CD4-positive, alpha-beta T cell (primary cell): Measurements from ENCODE around the gene PLCL2. TPM values are rescaled to one million over a fixed set of nuclear protein-coding genes. Genes with fewer than 3 reads are reported as not detected.

Source experiments
- ATAC-seq: fragments of 200-7000 bp; cut with Tn5 transposase; one replicate; pipeline ENCODE4 v1.10.0; 2022; ENCODE audit warnings: mild to moderate bottlenecking; ENCODE audit not compliant: poor library complexity
- CTCF ChIA-PET: fragments of 350-600 bp; sonication (Branson Sonifier 250); formaldehyde crosslinking; loops from one replicate; lab custom pipeline; 2021; ENCODE audit warnings: antibody characterized with exemption, inconsistent platforms; lab: Charles Lee
- POLR2A ChIA-PET: fragments of 350-600 bp; sonication (Branson Sonifier 250); formaldehyde crosslinking; loops from one replicate; lab custom pipeline; 2021; ENCODE audit warnings: antibody characterized with exemption, inconsistent platforms; lab: Charles Lee
- DNase-seq, 14 experiments: peaks; one replicate each; pipeline ENCODE4 v3.0.0-alpha.2; 2013 to 2020; ENCODE audit warnings: mixed read lengths in 2 of 14
- H3K27ac ChIP-seq, 2 donors: one replicate each; pipeline versions ENCODE4 v1.5.1 to v1.7.0; 2013; ENCODE audit warnings: low read length in 2 of 2, low read depth in 1 of 2, mild to moderate bottlenecking in 1 of 2
- H3K27me3 ChIP-seq, 2 experiments: 1 replicate in 1 of 2; 2 replicates in 1 of 2; pipeline versions ENCODE4 v1.6.1 to v1.7.0; 2013; ENCODE audit warnings: low read length in 2 of 2, control low read depth in 1 of 2, mild to moderate bottlenecking in 1 of 2, moderate library complexity in 1 of 2; ENCODE audit not compliant: insufficient read depth in 2 of 2, control insufficient read depth in 1 of 2
- H3K36me3 ChIP-seq: one replicate; pipeline ENCODE4 v1.6.1; 2013; ENCODE audit warnings: low read length, control low read depth; ENCODE audit not compliant: insufficient read depth
- H3K4me1 ChIP-seq: one replicate; pipeline ENCODE4 v1.6.1; 2013; ENCODE audit warnings: low read length, control low read depth; ENCODE audit not compliant: insufficient read depth
- H3K4me3 ChIP-seq: one replicate; pipeline ENCODE4 v1.5.1; 2013; ENCODE audit warnings: mild to moderate bottlenecking, low read length, moderate library complexity
- H3K9me3 ChIP-seq, 2 experiments: 1 replicate in 1 of 2; 2 replicates in 1 of 2; pipeline versions ENCODE4 v1.6.1 to v1.7.0; 2013; ENCODE audit warnings: low read length in 2 of 2, mild to moderate bottlenecking in 2 of 2, control low read depth in 1 of 2, moderate library complexity in 1 of 2; ENCODE audit not compliant: control insufficient read depth in 1 of 2, insufficient read depth in 1 of 2
- H3K27ac Mint-ChIP-seq: one replicate; pipeline ENCODE4 v1.8.0; 2020; ENCODE audit warnings: mixed read lengths
- H3K27me3 Mint-ChIP-seq: one replicate; pipeline ENCODE4 v1.8.0; 2021; ENCODE audit warnings: mixed read lengths
- H3K36me3 Mint-ChIP-seq: one replicate; pipeline ENCODE4 v1.8.0; 2021; ENCODE audit warnings: low read depth, mixed read lengths
- H3K4me1 Mint-ChIP-seq: one replicate; pipeline ENCODE4 v1.8.0; 2021; ENCODE audit warnings: low read depth, mixed read lengths
- H3K4me3 Mint-ChIP-seq: one replicate; pipeline ENCODE4 v1.8.0; 2020; ENCODE audit warnings: mild to moderate bottlenecking, mixed read lengths
- H3K9me3 Mint-ChIP-seq: one replicate; pipeline ENCODE4 v1.8.0; 2020; ENCODE audit warnings: mixed read lengths
- intact Hi-C, 2 experiments: fragments of 100-400 bp; cut with DNase I in 1 of 2; cut with micrococcal nuclease in 1 of 2; formaldehyde crosslinking; loops; one replicate each; pipeline versions ENCODE4 v1.15.1 to v1.9.0; 2023 to 2025; cut with DNase I, micrococcal nuclease
- total RNA-seq, 174 experiments: library from RNA in 2 of 174; stranded (reverse) in 2 of 174; gene quantifications; one replicate each; pipeline ENCODE4 v1.2.3 and lab custom pipeline; 2021 to 2026
- TF ChIP-seq, protein P1 (sequence below): fragments of 200-600 bp; IDR thresholded peaks from one replicate; pipeline ENCODE4 v1.8.0; 2022; ENCODE audit warnings: antibody characterized with exemption, mild to moderate bottlenecking

PLCL2 gene
- total RNA-seq, 2 experiments from 2014 or later, result 35.1 to 36.3 TPM

DNA sequence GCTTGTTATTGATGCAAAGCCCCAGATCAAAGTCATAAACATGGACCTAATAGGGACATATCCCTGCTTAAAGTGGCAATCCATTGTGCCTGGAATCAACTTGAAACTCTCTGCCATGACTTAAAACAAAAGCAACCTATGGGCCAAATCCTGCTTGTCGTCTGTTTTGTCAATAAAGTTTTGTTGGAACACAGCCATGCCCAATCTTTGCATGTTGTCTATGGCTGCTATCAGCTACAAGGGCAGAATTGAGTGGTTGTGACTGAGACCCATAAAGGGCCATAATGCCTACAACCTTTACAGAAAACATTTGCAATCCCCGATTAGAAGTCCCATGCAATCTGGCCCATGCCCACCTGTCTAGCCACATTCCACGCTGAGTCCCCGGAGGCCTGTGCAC, 235.4 kb downstream of the PLCL2 start:
- intact Hi-C loops, result no loop called here
- Histone ChIP-seq H3K27me3 (no peaks in the 10 kb centered on the region), H3K4me1 (no peaks in the 10 kb centered on the region), H3K36me3 (no peaks in the 10 kb centered on the region), H3K27ac (no peak overlapping the region), H3K4me3 (no peak overlapping the region), H3K9me3 (peaks cover 0 to 3% of the 10 kb centered on the region in 2 experiments)
- H3K36me3 Mint-ChIP-seq, result no peaks in the 10 kb centered on the region
- DNase-seq, result no peak
- ChIA-PET POLR2A (interaction anchor here (0.6 kb wide), 1 partner anchor 334 kb away, joined by 3 read pairs; no protein-coding TSS in a partner anchor), CTCF (no interaction called here)
- no peak for ATAC-seq
- TF ChIP-seq, protein P1, sequence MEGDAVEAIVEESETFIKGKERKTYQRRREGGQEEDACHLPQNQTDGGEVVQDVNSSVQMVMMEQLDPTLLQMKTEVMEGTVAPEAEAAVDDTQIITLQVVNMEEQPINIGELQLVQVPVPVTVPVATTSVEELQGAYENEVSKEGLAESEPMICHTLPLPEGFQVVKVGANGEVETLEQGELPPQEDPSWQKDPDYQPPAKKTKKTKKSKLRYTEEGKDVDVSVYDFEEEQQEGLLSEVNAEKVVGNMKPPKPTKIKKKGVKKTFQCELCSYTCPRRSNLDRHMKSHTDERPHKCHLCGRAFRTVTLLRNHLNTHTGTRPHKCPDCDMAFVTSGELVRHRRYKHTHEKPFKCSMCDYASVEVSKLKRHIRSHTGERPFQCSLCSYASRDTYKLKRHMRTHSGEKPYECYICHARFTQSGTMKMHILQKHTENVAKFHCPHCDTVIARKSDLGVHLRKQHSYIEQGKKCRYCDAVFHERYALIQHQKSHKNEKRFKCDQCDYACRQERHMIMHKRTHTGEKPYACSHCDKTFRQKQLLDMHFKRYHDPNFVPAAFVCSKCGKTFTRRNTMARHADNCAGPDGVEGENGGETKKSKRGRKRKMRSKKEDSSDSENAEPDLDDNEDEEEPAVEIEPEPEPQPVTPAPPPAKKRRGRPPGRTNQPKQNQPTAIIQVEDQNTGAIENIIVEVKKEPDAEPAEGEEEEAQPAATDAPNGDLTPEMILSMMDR, result no peak
- H3K27ac Mint-ChIP-seq, result no peak overlapping the region
- no peaks in the 10 kb centered on the region for H3K27me3 Mint-ChIP-seq
- no peaks in the 10 kb centered on the region for H3K4me1 Mint-ChIP-seq
- H3K9me3 Mint-ChIP-seq, result no peaks in the 10 kb centered on the region
- H3K4me3 Mint-ChIP-seq, result no peak overlapping the region

DNA sequence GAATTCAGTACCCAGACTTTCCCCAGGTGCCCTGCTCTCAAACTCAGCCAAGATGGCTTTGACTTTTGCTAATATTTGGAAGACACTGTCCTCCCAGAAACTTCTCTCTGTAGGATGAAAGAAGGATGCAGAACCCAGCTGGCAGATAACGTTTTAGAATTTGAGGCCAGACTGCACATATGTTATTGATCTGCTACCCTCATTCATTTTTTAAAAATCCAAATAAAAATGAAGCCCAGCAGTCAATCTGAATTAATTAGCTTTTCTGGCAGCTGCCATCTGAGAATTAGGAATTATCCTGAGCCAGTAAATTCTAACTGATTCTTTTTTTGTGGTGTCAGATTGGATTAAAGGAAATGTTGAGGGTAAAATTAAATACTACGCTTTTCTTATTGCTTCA, 236.6 kb downstream of the PLCL2 start:
- CTCF ChIA-PET, result no interaction called here
- intact Hi-C loops, result no loop called here
- no peak overlapping the region for H3K27ac Mint-ChIP-seq
- H3K9me3 Mint-ChIP-seq, result no peaks in the 10 kb centered on the region
- DNase-seq (no peak), ATAC-seq (no peak)
- Histone ChIP-seq H3K4me3 (no peak overlapping the region), H3K27ac (no peak overlapping the region), H3K9me3 (peaks cover 0 to 3% of the 10 kb centered on the region in 2 experiments), H3K36me3 (no peaks in the 10 kb centered on the region), H3K27me3 (no peaks in the 10 kb centered on the region), H3K4me1 (no peaks in the 10 kb centered on the region)
- POLR2A ChIA-PET, result no interaction called here
- TF ChIP-seq, protein P1, result no peak
- no peaks in the 10 kb centered on the region for H3K36me3 Mint-ChIP-seq
- no peaks in the 10 kb centered on the region for H3K27me3 Mint-ChIP-seq
- no peak overlapping the region for H3K4me3 Mint-ChIP-seq
- no peaks in the 10 kb centered on the region for H3K4me1 Mint-ChIP-seq

DNA sequence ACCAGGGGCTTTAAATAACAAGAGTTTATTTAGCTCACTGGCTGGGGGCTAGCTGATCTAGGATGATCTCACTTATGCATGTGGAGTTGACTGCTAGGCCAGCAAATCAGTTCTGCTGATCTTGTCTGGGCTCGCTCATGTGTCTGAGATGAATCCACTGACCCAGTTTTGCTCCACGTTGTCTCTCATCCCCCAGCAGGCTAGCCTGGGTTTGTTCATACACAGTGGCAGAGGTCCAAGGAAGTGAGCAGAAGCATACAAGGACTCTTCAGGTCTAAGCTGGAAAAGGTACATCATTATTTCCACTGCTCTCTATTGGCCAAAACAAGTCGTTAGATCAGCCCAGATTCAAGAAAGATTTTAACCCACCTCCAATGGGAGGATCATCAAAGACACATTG, 238.0 kb downstream of the PLCL2 start:
- Mint-ChIP-seq H3K27ac (no peak overlapping the region), H3K36me3 (no peaks in the 10 kb centered on the region), H3K4me3 (no peak overlapping the region), H3K4me1 (no peaks in the 10 kb centered on the region), H3K9me3 (no peaks in the 10 kb centered on the region), H3K27me3 (no peaks in the 10 kb centered on the region)
- no peak for ATAC-seq
- TF ChIP-seq, protein P1, result no peak
- Histone ChIP-seq H3K9me3 (peaks cover 0 to 3% of the 10 kb centered on the region in 2 experiments), H3K4me3 (no peak overlapping the region), H3K27ac (no peak overlapping the region), H3K4me1 (no peaks in the 10 kb centered on the region), H3K36me3 (no peaks in the 10 kb centered on the region), H3K27me3 (no peaks in the 10 kb centered on the region)
- intact Hi-C loops, result no loop called here
- POLR2A ChIA-PET, result no interaction called here
- no peak for DNase-seq
- CTCF ChIA-PET, result no interaction called here
